Spleen (tissue), 11 donors: ENCODE measurements around the gene ZSCAN5B. TPM values are rescaled to one million over a fixed set of nuclear protein-coding genes. Genes with fewer than 3 reads are reported as not detected.
"Not testable (repeated sequence)": the region's sequence is repeated elsewhere in the genome, so short reads cannot be mapped to it uniquely, and the experiment has no call there.

Source experiments
- DNase-seq: peaks from one replicate; pipeline ENCODE4 v3.0.0-alpha.2; 2020
- H3K27ac ChIP-seq, 8 donors: fragments of 200-600 bp; sonication (generic) in 7 of 8; 1 replicate in 4 of 8; 2 replicates in 4 of 8; pipeline versions ENCODE4 v1.5.0 to v1.8.0; 2016 to 2021; ENCODE audit warnings: inconsistent platforms in 4 of 8, mild to moderate bottlenecking in 4 of 8, moderate library complexity in 1 of 8
- H3K27me3 ChIP-seq, 7 donors: fragments of 200-600 bp; sonication (generic) in 6 of 7; replicated peaks in 1 of 7; 1 replicate in 4 of 7; 2 replicates in 3 of 7; pipeline versions ENCODE4 v1.5.0 to v1.8.0; 2016 to 2021; ENCODE audit warnings: inconsistent platforms in 3 of 7, mild to moderate bottlenecking in 1 of 7
- H3K36me3 ChIP-seq, 6 donors: fragments of 200-600 bp; sonication (generic) in 5 of 6; 1 replicate in 4 of 6; 2 replicates in 2 of 6; pipeline versions ENCODE4 v1.5.0 to v1.8.0; 2016 to 2021; ENCODE audit warnings: inconsistent platforms in 2 of 6
- H3K4me1 ChIP-seq, 6 donors: fragments of 200-600 bp; sonication (generic) in 5 of 6; 1 replicate in 3 of 6; 2 replicates in 3 of 6; pipeline versions ENCODE4 v1.5.0 to v1.8.0; 2016 to 2021; ENCODE audit warnings: inconsistent platforms in 3 of 6
- H3K4me3 ChIP-seq, 8 donors: fragments of 200-600 bp; sonication (generic) in 7 of 8; 1 replicate in 4 of 8; 2 replicates in 4 of 8; pipeline versions ENCODE4 v1.5.0 to v1.8.0; 2016 to 2021; ENCODE audit warnings: inconsistent platforms in 4 of 8, mild to moderate bottlenecking in 4 of 8, moderate library complexity in 2 of 8
- H3K9me3 ChIP-seq, 8 donors: fragments of 200-600 bp; sonication (generic) in 7 of 8; 1 replicate in 4 of 8; 2 replicates in 4 of 8; pipeline versions ENCODE4 v1.5.0 to v1.8.0; 2016 to 2021; ENCODE audit warnings: inconsistent platforms in 4 of 8
- POLR2A ChIP-seq, 3 donors: fragments of 450-650 bp; IDR thresholded peaks; one replicate each; pipeline ENCODE4 v1.5.1; 2017; ENCODE audit warnings: antibody characterized with exemption in 3 of 3, mild to moderate bottlenecking in 1 of 3
- POLR2AphosphoS5 ChIP-seq, 3 donors: sonication (generic); formaldehyde crosslinking; IDR thresholded peaks; one replicate each; pipeline ENCODE4 v1.5.1; 2017; ENCODE audit warnings: antibody characterized with exemption in 3 of 3
- WGBS, 5 donors: extraction: QIAGEN DNeasy Blood & Tissue Kit in 3 of 5; methylation state at CpG; one replicate each; pipeline versions ENCODE4 v1.1.5 to v1.1.7; 2013 to 2018; 5-methylcytosine and 5-hydroxymethylcytosine counted together
- intact Hi-C: fragments of 100-400 bp; cut with DNase I; formaldehyde crosslinking; loops from one replicate; pipeline ENCODE4 v1.15.0; 2023; ENCODE audit warnings: low total_unique reads
- polyA plus RNA-seq, 3 donors: library from polyadenylated mRNA; stranded (reverse); fragments of 200-250 nt; gene quantifications; one replicate each; pipeline ENCODE4 v1.2.1, GENCODE V29; 2013
- total RNA-seq, 7 donors: library from RNA; depleted of rRNA in 3 of 7; stranded (reverse); fragments of >200 nt in 3 of 7; fragmentation: NEBNext Ultra II Directional in 4 of 7; extraction: Animal tissue kit (Norgen Biotek cat#: 25700) in 4 of 7; gene quantifications; one replicate each; pipeline versions ENCODE4 v1.1.0 to v1.2.1, GENCODE V29; 2016 to 2021
- TF ChIP-seq, protein P1 (sequence below), 11 experiments: fragments of 200-600 bp in 7 of 11; fragments of 450-650 bp in 4 of 11; sonication (generic) in 4 of 11; IDR thresholded peaks in 8 of 11; conservative IDR thresholded peaks in 3 of 11; 1 replicate in 7 of 11; 2 replicates in 4 of 11; pipeline versions ENCODE4 v1.4.0 to v1.8.0; 2016 to 2021; ENCODE audit warnings: antibody characterized with exemption in 11 of 11, inconsistent platforms in 4 of 11, mild to moderate bottlenecking in 1 of 11
- donor health status: healthy with polysubstance abuse.
- donor health status: DM: no; HTN: no; CAD: no; lungs with moderate emphysema.
- donor health status: DM: no; HTN: no; CAD: no.
- donor health status: Bipolar disorder and iron deficiency.
- donor health status: healthy.
- donor health status: DM: no; HTN: no; CAD: no.
- donor health status: DM: yes; HTN: yes; CAD: no.

ZSCAN5B gene
- total and polyA plus RNA-seq, 10 donors, result 0.03 to 0.11 TPM; not detected in 8

DNA sequence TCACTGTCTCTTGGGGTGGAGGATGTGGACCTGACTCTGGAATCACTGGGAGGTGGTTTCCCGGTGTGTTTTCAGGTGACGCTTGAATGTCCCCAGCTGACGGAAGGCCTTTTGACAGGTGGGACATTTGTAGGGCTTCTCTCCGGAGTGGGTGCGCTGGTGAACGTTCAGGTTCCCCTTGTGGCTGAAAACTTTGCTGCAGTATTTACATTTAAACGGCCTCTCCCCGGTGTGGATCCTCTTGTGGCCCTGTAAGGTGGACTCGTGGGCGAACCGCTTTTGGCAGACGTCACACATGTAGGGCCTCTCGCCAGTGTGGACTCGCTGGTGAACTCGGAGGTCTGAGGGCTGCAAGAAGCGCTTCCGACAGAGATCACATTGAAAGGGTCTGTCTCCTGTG lies 7.8 kb downstream of the ZSCAN5B start:
- intact Hi-C loops, result no loop called here
- H3K4me3 ChIP-seq, result no peak overlapping the region
- H3K36me3 ChIP-seq, result no peaks in the 10 kb centered on the region
- WGBS, 5 donors, result 72 to 93% (median 82%) methylated on average over 13 to 17 of the region's 17 CpGs
- no peaks in the 10 kb centered on the region for H3K9me3 ChIP-seq
- no peak overlapping the region for H3K27ac ChIP-seq
- peaks cover 0 to 13% (median 0%) of the 10 kb centered on the region in 7 donors for H3K27me3 ChIP-seq
- DNase-seq, result no peak
- H3K4me1 ChIP-seq, result no peaks in the 10 kb centered on the region
- TF ChIP-seq POLR2AphosphoS5 (IDR thresholded peaks at IDR 0.05), result no peak

DNA sequence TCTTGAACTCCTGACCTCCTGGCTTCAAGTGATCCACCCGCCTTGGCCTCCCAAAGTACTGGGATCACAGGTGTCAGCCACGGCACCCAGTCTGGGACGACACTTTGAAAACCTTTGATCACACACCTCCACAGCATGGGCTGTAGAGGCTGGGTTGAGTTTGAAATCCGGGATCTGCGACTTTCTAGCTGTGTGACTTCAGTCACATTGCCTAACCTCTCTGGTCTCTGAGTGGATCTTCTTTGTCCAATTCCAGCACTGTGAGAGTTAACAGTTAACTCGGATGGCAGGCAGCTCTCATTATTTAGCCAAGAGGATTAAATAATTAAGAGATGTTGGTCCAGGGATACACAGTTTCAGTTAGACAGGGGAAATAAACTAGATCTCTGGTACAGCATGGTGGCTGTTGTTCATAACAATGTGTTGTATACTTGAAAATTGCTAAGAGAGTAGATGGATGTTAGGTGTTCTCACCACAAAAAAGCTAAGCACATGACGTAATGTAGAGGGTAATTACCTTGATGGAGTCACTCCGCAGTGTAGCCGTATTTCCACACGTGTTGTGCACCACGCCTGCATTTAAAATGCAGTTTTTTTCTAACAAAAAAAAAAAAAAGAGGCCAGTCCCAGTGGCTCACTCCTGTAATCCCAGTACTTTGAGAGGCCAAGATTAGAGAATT lies 19.9 kb downstream of the ZSCAN5B start:
- 70 to 74% (median 71%) methylated on average over 11 of the region's 11 CpGs for WGBS, 5 donors
- no peaks in the 10 kb centered on the region for H3K4me1 ChIP-seq
- H3K4me3 ChIP-seq, result no peak overlapping the region
- DNase-seq, result no peak
- peaks cover 0 to 48% (median 0%) of the 10 kb centered on the region in 7 donors for H3K27me3 ChIP-seq
- H3K9me3 ChIP-seq, result no peaks in the 10 kb centered on the region
- no peaks in the 10 kb centered on the region for H3K36me3 ChIP-seq
- intact Hi-C loops, result no loop called here
- TF ChIP-seq POLR2AphosphoS5 (IDR thresholded peaks at IDR 0.05) (no peak), POLR2A (IDR thresholded peaks at IDR 0.05) (no peak)
- TF ChIP-seq, protein P1, sequence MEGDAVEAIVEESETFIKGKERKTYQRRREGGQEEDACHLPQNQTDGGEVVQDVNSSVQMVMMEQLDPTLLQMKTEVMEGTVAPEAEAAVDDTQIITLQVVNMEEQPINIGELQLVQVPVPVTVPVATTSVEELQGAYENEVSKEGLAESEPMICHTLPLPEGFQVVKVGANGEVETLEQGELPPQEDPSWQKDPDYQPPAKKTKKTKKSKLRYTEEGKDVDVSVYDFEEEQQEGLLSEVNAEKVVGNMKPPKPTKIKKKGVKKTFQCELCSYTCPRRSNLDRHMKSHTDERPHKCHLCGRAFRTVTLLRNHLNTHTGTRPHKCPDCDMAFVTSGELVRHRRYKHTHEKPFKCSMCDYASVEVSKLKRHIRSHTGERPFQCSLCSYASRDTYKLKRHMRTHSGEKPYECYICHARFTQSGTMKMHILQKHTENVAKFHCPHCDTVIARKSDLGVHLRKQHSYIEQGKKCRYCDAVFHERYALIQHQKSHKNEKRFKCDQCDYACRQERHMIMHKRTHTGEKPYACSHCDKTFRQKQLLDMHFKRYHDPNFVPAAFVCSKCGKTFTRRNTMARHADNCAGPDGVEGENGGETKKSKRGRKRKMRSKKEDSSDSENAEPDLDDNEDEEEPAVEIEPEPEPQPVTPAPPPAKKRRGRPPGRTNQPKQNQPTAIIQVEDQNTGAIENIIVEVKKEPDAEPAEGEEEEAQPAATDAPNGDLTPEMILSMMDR (IDR thresholded peaks at IDR 0.05 in 8 of 11, conservative IDR thresholded peaks at IDR 0.05 in 3 of 11), result no peak
- no peak overlapping the region for H3K27ac ChIP-seq

DNA sequence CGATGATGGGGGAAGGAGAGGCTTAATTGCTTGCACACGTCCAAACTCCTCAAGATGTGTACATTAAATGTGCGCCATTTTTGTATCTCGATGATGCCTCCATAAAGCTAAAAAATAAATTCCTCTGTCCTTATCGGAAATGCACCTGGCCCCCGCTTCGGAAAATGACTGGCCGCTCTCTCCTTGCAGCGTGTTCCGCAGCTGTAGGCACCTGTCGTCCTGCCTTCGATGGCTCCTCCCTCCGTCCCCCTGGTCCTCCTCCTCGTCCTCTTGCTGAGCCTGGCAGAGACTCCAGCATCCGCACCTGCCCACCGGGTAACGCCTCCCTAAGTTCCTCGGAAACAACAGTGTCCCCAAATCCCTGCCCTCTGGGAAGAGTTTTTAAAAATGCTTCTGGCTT lies 20.7 kb downstream of the ZSCAN5B start:
- 77 to 87% (median 83%) methylated on average over 18 of the region's 18 CpGs for WGBS, 5 donors
- Histone ChIP-seq H3K4me3 (no peak overlapping the region), H3K27ac (no peak overlapping the region), H3K9me3 (no peaks in the 10 kb centered on the region), H3K4me1 (peaks cover 0 to 2% (median 1%) of the 10 kb centered on the region in 6 donors), H3K27me3 (peaks cover 0 to 46% (median 0%) of the 10 kb centered on the region in 7 donors), H3K36me3 (no peaks in the 10 kb centered on the region)
- intact Hi-C loops, result no loop called here
- no peak for DNase-seq
- TF ChIP-seq, protein P1 (IDR thresholded peaks at IDR 0.05 in 8 of 11, conservative IDR thresholded peaks at IDR 0.05 in 3 of 11), result no peak
- no peak for TF ChIP-seq POLR2A (IDR thresholded peaks at IDR 0.05)
- TF ChIP-seq POLR2AphosphoS5 (IDR thresholded peaks at IDR 0.05), result no peak

DNA sequence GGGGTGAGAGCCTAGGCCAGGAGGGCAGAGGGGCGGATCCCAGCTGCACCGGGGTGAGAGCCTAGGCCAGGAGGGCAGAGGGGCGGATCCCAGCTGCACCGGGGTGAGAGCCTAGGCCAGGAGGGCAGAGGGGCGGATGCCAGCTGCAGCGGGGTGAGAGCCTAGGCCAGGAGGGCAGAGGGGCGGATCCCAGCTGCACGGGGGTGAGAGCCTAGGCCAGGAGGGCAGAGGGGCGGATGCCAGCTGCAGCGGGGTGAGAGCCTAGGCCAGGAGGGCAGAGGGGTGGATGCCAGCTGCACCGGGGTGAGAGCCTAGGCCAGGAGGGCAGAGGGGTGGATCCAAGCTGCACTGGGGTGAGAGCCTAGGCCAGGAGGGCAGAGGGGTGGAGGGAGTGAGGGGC lies 21.3 kb downstream of the ZSCAN5B start:
- intact Hi-C loops, DNase-seq: not testable (repeated sequence)

DNA sequence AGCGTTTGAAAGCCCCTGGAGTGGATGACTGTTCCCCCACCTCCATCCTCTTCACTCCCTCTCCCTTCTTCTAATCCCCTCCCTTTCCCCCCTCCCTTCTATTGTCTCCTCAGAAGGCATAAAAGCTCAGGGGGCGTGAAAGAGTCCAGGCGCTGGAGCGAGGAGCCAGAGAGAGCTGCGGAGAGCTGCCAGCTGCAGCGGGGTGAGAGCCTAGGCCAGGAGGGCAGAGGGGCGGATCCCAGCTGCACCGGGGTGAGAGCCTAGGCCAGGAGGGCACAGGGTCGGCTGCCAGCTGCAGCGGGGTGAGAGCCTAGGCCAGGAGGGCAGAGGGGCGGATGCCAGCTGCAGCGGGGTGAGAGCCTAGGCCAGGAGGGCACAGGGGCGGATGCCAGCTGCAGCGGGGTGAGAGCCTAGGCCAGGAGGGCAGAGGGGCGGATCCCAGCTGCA lies 21.7 kb downstream of the ZSCAN5B start, which contains the start of gene GALP:
Gene GALP, plus strand, starts transcription at position 148 of the 447 bp plus-strand sequence. CDS start 1,101 bp downstream, outside the sequence.
- WGBS, 5 donors, result 56 to 72% (median 66%) methylated on average over 14 to 15 of the region's 15 CpGs
- H3K4me3 ChIP-seq, DNase-seq, H3K9me3 ChIP-seq, H3K4me1 ChIP-seq, H3K27ac ChIP-seq, H3K36me3 ChIP-seq, intact Hi-C loops: not testable (repeated sequence)
- H3K27me3 ChIP-seq, result peaks cover 0 to 41% (median 0%) of the 10 kb centered on the region in 7 donors

More for the DNA sequence above, 21.3 kb downstream of the ZSCAN5B start:
- not testable (repeated sequence) for H3K4me3 ChIP-seq, H3K9me3 ChIP-seq, H3K4me1 ChIP-seq, H3K36me3 ChIP-seq, H3K27ac ChIP-seq
- H3K27me3 ChIP-seq, result peaks cover 0 to 41% (median 0%) of the 10 kb centered on the region in 7 donors
- 73 to 84% (median 82%) methylated on average over 3 to 11 of the region's 11 CpGs for WGBS, 5 donors
